T-helper 1 cell treated with Interleukin-12 subunit alpha and Interleukin-12 subunit beta and Interleukin-4 antibody, amounts not matched to agents 30 ng/mL and 1 ng/mL, for 36 hours (primary cell): ENCODE data around the gene AFTPH. TPM values are rescaled to one million over a fixed set of nuclear protein-coding genes. Genes with fewer than 3 reads are reported as not detected.

Experiments
- intact Hi-C: fragments of 100-400 bp; cut with micrococcal nuclease; formaldehyde crosslinking; loops from one replicate; pipeline ENCODE4 v1.15.1; 2024
- total RNA-seq: library from RNA; stranded (reverse); gene quantifications from 2 replicates; pipeline ENCODE4 v1.2.3, GENCODE V29; 2022

The AFTPH gene
- total RNA-seq, 1 donor from 2014 or later: 39.0 TPM

DNA sequence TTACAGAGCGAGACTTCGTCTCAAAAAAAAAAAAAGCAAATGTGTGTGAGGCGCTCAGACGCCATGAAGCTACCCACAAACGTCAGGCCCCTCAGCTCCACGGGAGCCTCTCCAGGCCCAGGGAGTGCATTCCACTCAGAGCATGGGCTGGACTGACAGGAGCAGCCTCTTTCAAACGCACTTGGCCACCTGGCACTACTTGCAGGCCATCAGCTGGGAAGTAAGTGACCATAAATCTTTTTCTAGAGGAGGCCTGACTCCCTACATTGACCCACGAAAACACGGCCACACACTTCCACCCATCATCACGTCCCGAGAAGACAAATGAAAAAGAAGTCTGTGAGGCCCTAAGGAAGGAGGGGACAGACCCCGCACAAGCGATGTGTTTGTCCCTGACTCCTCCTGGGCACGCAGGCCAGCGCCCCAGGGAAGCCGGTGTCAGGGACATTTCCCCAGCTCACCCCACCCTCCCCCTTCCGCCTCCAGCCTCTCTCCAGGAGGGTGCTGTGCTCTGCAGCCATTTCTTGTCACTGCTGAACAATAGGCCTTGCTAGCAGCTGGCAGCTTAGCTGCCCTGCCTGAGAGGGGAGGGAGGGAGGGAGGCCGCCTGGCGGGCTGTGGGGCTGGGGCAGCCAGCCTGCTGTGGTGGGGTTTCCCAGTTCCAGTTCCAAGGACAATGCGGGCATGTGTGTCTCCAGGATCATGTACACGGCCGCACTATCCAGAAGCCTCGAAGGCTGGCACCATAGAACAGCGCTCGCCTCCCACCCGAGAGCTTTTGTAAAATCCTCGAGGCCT lies 103.0 kb downstream of the AFTPH start:
- intact Hi-C loops: no loop called here

DNA sequence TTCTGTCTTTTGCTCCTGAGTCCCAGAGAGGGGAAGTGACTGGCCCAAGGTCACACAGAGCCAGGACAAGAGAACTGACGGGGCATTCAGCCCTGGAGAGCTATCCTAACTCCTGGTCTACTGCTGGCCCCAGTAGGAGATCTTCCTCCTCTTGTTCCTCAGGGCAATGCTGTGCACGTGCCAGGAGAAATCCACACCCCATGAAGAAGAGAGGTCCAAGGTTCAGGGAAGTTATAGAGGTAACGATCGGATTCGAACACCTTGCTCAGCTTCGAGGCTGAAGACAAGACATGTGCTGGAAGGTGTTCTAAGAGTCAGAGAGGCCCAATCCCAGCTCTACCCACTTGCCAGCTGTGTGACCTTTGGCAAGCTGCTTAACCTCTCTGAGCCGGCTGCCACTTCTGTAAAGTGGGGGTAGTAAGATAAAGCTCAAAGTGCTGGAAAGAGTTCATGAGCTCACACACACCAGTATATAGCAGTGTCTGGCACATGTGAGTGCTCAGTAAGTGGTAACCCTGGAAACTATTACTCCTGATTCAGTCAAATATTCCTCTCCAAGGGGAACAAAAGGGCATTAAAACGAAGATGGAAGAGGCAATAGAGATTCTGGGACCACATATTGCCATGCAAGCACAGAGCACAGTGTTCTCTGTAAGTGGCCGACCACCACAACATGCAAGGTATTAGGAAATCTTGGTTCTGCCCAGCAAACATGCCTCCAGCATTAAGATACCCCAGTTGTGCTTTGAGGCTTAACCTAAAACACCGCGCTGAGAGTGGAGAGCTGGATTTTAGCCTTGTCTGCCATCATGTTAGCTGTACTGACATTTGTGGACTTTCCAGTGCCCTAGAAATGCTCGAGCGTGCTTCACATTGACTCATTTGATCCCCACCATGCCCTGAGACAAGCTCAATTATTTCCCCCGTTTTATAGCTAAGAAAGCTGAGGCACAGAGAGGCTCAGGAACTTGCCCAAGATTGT lies 104.0 kb downstream of the AFTPH start:
- intact Hi-C loops: no loop called here

DNA sequence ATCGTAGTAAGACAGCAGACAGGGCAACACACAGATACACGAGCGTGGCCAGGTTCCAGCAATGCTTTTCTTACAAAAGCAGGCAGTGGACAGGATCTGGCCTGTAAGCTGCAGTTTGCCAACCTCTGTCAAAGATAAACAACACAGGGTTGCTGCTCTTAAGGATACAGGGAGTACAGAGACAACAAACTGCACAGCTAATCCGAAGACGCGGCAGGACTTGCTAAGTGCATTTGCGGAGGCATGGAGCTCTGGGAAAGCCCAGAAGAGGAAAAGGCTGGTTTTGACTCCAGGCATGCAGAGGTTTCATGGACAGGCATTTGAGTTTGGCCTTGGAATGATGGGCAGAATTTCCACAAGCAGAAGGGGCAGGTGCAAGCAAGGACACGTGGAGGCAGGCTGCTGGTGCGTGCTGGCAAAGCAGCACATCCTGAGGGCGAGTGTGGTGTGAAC lies 105.2 kb downstream of the AFTPH start:
- intact Hi-C loops: no loop called here

DNA sequence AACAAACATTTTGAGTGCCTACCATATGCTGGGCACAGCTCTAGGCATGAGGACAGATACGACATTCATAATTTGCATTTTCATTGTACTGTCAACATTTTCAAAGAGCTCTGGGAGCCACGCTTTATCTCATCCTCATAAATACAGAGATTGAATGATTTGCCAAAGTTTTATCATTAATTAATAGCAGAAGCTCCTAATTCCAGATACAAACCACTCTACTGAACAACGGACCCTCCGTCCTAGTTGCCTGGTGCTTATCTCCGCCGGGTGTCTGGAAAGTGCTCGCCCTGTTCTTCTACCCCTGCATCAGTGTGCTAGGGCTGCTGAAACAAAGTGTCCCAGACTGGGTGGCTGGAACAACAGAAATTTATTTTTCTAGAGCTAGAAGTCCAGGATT lies 105.7 kb downstream of the AFTPH start:
- intact Hi-C loops: no loop called here

DNA sequence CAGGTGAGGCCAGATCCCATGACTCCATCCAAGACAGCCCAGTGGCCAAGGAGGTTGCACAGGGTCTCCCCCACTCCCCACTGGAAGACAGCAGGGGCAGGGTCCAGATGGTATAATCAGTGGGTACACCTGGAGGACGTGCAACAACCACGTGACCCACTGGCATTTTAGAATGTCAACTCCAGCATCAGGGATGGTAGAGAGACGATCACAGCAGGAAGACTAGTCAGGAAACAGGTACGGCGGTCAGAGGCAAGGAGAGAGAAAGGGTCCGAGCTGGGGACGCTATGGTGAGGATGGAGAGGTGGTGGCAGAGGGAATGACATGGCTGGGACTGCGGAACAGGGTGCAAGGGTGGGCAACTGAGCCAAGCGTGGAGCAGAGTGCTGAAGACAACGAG lies 106.6 kb downstream of the AFTPH start:
- intact Hi-C loops: no loop called here

DNA sequence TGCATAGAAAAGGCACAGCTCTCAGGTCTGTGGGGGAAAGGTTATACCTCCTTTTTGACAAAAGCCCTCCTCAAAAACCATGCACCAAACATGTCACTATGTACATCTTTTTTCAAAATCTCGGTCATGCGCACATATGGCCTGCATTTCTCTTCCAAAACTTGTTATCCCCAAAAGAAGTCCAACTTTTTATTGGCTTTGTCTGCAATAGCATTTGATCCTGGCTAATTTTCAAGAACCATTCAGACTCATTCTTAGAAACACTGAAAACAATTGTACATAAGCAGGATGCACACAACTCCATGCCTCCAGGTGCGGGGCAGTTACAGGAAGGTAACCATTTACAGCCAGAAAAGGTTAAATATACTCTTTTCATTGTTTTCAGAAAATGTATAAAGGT lies 107.6 kb downstream of the AFTPH start:
- intact Hi-C loops: no loop called here

DNA sequence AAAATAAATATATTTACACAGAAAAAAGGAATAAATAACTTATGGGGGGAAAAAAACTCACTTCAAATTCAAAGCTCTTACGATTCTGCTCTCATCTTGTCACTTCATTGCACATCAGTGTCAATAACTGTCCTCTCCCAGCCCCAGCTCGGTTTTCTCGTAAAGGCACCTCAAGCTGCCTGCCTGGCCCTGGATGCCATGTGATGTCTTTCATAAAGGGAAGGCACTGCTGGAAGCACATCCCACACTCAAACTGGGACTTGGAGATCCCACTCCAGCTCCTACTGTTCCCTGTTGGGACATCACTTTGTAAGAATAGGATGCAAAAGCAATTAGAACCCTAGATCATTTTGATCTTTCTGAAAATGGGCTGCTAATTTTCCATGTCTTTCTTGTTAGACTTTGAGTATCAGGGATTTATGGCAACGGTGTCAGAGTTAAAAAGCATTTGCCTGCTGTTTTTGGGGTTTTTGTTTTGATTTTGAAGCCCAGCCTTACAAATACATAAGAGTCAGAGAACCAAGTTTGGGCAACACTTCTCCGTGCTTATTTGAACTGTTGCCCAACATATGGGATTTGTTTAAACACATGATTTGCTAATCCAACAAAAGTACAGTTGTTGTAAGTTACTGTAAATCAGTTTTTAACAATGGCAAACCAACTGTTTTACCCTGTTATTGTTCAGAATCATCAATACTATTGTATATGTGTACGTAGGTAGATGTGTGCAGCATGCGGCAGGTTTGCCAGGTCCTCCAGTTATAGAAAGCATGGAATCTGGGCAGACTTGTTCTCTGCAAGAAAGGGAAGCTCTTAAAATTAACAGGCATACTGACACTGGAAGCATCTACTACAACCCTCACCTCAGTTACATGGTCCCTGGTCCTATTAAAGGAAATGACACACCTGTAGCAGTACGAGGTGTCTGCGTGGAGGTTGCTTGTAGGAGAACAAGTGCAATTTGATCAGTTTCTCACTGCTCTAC lies 109.0 kb downstream of the AFTPH start:
- intact Hi-C loops: no loop called here

DNA sequence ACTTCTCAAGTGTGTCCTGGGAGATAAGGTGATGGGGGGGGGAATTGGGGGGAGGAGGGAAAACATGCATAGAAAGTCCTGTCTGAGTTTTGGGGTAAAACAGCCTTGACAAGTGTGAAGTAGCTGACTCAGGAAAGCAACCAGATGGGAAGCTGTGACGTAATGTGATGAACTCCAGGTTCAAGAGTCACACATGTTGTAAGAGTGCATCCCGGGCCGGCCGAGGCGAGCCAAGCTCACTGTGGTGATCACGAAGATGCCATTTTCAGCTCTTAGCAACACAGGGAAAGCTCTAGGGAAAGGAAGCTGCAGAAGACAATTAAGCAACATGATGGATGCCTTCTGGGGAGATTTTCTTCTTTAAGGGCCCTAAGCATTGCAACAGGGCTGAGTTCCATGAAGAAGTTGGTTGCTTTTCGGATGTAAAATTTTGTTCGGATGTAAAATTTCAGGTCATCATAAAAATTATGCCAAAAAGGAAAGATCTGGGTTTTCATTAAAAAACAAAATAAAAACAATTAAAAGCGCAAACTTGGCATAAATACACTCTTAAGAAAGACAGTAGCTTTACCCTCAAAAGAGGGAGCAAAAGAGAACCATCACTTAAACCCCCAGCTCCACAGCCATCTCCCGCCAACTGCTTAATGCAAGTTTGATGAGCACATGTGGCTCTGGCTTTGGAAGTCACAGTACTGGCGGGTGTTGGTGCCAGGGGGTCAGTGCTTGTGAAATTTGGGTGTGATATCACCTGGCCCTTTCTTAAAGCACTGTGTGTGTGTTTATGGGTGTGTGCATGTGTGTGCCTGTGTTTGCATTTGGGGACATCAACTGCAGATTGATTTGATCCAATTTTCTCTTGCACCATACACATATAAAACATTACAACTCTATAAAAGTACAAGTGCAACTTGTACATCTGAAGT lies 110.5 kb downstream of the AFTPH start:
- intact Hi-C loops: no loop called here

DNA sequence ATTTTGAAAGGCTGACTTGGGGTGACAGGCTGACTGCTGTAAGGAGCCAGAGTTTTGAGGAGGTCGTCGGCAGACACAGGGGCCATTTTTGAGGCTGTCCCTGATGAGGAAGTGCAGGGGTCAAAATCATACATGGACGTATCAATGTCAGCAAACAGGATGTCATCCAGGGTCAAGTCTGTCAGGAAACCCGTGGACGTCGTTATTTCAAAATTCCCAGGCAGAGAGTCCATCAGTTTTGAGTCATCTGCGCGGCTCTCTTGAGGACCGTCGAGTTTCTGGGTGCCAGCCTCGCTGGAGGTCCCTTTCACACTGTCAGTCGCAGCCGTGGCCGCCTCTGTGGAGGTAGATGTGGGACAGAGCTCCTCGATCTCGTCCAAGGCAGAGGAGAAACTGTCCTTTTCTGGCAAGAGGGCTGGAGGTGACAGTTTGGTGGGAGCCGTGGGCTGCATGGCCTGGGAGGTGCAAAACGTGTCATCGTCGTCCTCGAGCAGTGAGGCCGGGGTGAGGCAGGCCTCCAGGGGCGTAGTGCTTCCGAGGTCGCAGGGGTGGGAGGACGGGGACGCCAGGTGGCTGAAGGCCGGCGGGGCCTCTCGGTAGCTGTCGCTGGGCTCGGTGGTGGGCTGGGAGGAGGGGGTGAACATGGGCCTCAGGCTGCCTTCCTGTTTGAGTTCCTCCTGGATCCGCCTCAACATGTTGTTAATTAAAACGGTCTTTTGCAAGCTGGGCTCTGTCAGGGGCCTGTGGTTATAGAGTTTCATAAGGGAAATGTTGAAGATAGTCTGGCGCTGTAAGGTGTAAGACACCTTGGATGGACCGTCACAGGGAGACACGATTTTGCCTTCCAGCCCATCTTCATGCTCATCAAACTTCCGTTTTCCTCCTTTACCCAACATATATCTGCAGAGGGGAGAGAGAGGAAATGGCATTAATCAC lies 112.1 kb downstream of the AFTPH start:
- intact Hi-C loops: no loop called here

DNA sequence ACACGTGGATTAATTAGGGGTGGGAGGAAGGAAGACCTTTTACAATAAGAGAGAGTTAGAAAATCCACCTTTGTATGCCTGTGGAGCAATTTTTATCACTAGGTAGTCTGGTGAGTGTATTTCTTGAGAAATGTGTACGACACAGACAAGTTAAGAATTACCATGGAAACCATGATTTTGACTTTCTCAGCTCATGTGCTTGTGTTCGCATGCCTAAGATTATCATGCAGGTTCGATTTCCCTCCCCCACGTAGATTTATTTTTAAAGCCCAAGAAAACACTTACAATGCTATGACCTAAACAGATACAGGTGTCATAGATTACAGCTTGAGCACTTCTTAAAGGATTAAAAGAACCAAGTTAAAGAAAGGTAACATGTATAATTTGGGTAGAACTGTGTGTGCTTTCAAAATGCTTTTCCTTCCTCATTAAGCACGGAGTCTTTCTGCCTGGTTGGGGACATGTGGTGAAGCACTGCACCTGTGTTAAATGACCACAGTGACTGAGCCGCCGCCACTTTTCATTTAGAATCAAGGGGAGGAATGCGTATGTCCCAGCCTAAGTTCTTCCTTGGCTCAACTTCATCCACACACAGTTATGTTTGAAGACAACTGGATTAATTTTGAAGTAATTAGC lies 113.0 kb downstream of the AFTPH start:
- intact Hi-C loops: no loop called here

DNA sequence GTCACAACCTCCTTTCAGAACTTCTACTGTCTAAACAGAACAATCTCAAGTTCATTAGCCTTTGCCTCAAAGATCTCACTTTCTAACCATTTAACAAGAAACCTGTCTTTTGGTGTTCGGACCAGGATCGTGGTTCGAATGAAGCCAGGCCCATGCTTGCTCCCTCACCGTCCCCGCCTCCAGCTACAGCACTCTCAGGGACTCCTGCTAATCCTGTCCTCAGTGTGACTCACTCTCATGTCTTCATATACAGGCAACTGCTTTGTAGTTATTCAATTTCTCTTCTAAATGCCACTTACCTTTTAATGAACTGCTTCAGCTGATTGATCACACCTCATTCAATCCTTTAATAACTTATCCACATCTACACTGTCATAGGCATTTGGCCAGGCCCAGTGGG lies 113.8 kb downstream of the AFTPH start:
- intact Hi-C loops: no loop called here

DNA sequence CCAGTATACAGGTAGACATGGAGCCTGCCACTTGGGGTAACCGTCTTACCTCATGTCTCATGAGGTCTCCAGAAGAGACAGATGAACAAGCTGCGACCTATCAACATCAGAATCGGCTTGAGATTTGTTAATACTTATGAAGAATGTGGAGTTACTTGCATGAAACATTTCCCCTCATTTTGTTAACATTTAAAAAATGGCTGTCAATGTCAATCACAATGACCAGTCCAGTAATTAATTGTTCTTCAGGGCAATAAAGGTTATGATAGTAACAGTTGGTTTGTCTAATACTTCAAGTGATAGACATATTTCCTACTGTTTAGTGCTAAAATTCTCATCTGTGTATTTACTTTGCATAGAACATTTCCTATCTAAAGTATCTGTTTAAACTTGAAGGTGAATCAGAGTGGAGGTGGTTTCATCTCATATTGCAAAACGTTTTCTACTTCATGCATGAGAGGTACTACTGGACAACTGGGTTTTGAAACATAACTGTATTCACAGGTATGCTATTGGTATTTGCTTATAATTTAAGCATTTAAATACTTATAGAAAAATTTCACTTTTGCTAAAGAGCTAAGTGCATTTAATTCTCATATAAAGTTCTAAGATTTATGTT lies 114.5 kb downstream of the AFTPH start:
- intact Hi-C loops: no loop called here

DNA sequence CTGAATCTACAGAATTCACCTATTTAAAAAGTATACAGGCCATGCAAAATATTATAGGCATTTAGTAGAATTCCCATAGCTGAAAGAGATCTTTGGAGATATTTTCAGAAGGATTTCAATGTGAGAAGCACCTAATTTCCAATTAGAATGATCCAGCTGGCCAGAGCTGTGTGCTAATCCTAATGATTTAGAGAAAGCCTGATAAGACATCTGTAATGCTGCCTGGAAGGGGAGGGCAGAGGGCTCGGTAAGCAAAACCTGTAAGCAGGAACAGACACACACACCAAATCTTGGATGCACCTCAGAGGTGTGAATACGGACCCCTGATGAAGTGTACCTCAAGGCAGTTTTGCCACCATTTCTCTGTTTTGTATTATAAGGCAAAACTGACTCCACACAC lies 115.6 kb downstream of the AFTPH start:
- intact Hi-C loops: no loop called here

DNA sequence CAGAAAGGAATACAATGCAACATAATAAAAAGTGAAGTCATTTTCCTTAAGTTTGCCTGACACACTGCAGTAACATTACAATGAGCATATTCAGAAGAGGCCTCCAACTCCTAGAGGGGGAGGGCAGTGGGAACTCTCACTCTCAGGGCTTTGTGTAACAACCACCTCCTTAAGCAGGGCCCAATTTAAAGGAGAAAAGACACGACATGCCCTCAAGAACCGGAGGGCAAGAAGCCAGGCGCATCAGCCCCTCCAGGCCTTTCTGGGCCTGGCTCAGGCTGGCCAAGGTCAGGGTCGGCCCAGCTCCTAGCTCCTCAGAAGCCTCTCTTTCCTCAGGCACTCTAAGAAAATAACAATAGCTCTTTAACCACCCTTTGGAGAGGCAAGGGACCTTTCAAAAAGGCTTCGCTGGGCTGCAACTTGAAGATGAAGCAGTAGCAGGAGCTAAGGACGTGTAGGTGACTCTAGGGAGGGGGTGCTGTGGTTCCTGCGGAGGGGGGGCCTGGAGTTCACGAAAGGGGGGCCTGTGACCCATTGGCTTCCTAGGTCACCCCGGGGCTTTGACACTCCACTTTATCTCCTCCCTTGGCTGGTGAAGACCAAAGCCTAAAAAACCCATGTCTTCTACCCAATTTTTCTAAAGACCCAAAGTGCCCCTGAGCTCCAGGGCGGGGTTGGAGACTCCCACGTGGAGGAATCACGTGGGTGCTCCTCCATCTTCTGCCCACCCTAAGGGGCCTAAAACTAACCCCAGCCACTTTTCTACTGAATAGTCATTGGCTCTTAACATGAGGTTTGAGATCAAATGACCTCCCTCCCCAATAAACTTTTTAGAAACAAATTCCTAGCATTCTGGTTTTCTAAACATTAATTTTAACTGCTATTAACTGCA lies 116.3 kb downstream of the AFTPH start:
- intact Hi-C loops: no loop called here

DNA sequence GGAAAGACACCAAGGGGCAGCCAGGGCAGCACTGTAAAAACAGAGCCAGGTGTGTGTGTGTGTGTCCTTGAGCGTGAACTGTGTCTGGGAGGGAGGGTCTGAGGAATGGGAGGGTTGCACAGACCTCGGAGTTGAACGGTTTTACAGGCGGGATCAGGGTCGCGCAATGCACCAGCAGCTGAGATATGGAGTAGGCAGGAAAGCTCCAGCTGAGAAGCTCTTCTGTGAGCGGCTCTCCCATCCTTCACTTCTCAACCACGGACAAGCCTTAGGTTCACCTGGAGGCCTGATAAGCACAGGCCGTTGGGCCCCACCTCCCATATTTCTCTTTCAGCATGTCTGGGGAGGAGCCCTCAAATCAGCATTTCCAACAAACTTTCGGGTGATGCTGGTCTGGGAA lies 117.5 kb downstream of the AFTPH start:
- intact Hi-C loops: no loop called here
